GM12878 (cell line): Measurements from ENCODE around the gene UBE2E2. TPM values are rescaled to one million over a fixed set of nuclear protein-coding genes. Genes with fewer than 3 reads are reported as not detected.

Experiments used
- ATAC-seq: fragments of 200-7000 bp; cut with Tn5 transposase; 3 replicates; pipeline ENCODE4 v1.9.1; 2020; ENCODE audit warnings: mild to moderate bottlenecking, moderate library complexity
- BruUV-seq: library from RNA; stranded (reverse); fragments of 400-500 nt; replicated peaks from 2 replicates; lab custom pipeline; 2021; lab: Mats Ljungman, UMichigan
- CTCF ChIA-PET: fragments of 300-600 bp; sonication (Branson Sonifier 250); formaldehyde crosslinking; extraction: SDS; loops from one replicate; lab custom pipeline; 2021; ENCODE audit warnings: inconsistent platforms; lab: Yijun Ruan, JAX
- POLR2A ChIA-PET: fragments of 350-600 bp; formaldehyde crosslinking; extraction: SDS; loops from one replicate; lab custom pipeline; 2021; ENCODE audit warnings: inconsistent platforms; lab: Charles Lee
- RAD21 ChIA-PET: fragments of 300-600 bp; sonication (Branson Sonifier 250); formaldehyde crosslinking; loops from one replicate; lab custom pipeline; 2023; ENCODE audit warnings: antibody characterized with exemption; ENCODE audit not compliant: unreplicated experiment; lab: Charles Lee
- SMC1A ChIA-PET: fragments of 300-600 bp; sonication (Branson Sonifier 250); formaldehyde crosslinking; loops from one replicate; lab custom pipeline; 2023; ENCODE audit not compliant: unreplicated experiment, uncharacterized antibody; lab: Charles Lee
- DNase-seq: peaks from one replicate; pipeline ENCODE4 v3.0.0-alpha.2; 2011; ENCODE audit warnings: low read depth, low spot score
- FAIRE-seq: peaks from 3 replicates; lab custom pipeline; 2011; peaks lifted over from hg19 to GRCh38; lab: Jason Lieb, UNC
- H2AFZ ChIP-seq: 2 replicates; pipeline ENCODE4 v1.6.0; 2011; ENCODE audit warnings: low read depth, low read length, control low read depth; ENCODE audit not compliant: control insufficient read depth
- H3K27ac ChIP-seq: 2 replicates; pipeline ENCODE4 v1.5.1; 2011; ENCODE audit warnings: control low read depth; ENCODE audit not compliant: control insufficient read depth, insufficient read depth
- H3K27me3 ChIP-seq, 2 experiments: replicated peaks in 1 of 2; 2 replicates each; pipeline versions ENCODE4 v1.6.0 to v1.6.1; 2011; ENCODE audit warnings: low read length in 1 of 2; ENCODE audit not compliant: control insufficient read depth in 2 of 2, insufficient read depth in 2 of 2
- H3K36me3 ChIP-seq, 2 experiments: 2 replicates each; pipeline ENCODE4 v1.5.1; 2011; ENCODE audit warnings: low read length in 1 of 2; ENCODE audit not compliant: control insufficient read depth in 2 of 2, insufficient read depth in 2 of 2
- H3K4me1 ChIP-seq: 2 replicates; pipeline ENCODE4 v1.6.1; 2011; ENCODE audit warnings: mild to moderate bottlenecking, low read length, moderate library complexity, mixed read lengths; ENCODE audit not compliant: control insufficient read depth, insufficient read depth
- H3K4me2 ChIP-seq: 2 replicates; pipeline ENCODE4 v1.6.0; 2011; ENCODE audit warnings: control low read depth; ENCODE audit not compliant: control insufficient read depth, insufficient read depth
- H3K4me3 ChIP-seq: fragments of 200-600 bp; sonication (generic); 2 replicates; pipeline ENCODE4 v1.5.1; 2016
- H3K79me2 ChIP-seq: 2 replicates; pipeline ENCODE4 v1.6.0; 2011; ENCODE audit warnings: low read length; ENCODE audit not compliant: control insufficient read depth, insufficient read depth
- H3K9ac ChIP-seq: 2 replicates; pipeline ENCODE4 v1.8.0; 2011; ENCODE audit warnings: low read length, control low read depth, mixed read lengths; ENCODE audit not compliant: control insufficient read depth, insufficient read depth
- H3K9me3 ChIP-seq: replicated peaks from 3 replicates; pipeline ENCODE4 v1.5.1; 2011; ENCODE audit warnings: mild to moderate bottlenecking, low read length; ENCODE audit not compliant: control insufficient read depth, insufficient read depth
- H4K20me1 ChIP-seq: 2 replicates; pipeline ENCODE4 v1.6.0; 2011; ENCODE audit not compliant: control insufficient read depth, insufficient read depth
- ATF7 ChIP-seq: fragments of 450-650 bp; IDR thresholded peaks from 2 replicates; pipeline ENCODE4 v1.6.1; 2016; ENCODE audit warnings: low read depth, mild to moderate bottlenecking
- NRF1 ChIP-seq: conservative IDR thresholded peaks from 2 replicates; pipeline ENCODE4 v1.6.1; 2011; ENCODE audit warnings: mild to moderate bottlenecking, low read depth, low read length, improper control_type of control experiment
- PML ChIP-seq: IDR thresholded peaks from 2 replicates; pipeline ENCODE4 v1.6.1; 2012; ENCODE audit warnings: low read length, inconsistent platforms
- RAD21 ChIP-seq: IDR thresholded peaks from 2 replicates; pipeline ENCODE4 v1.6.1; 2011; ENCODE audit warnings: mild to moderate bottlenecking, low read depth, low read length, moderate library complexity; ENCODE audit not compliant: insufficient read depth
- SMAD1 ChIP-seq: fragments of 450-650 bp; IDR thresholded peaks from 2 replicates; pipeline ENCODE4 v1.6.1; 2018; ENCODE audit warnings: mild to moderate bottlenecking, low read depth; ENCODE audit not compliant: partially characterized antibody
- SMAD5 ChIP-seq: IDR thresholded peaks from 2 replicates; pipeline ENCODE4 v1.6.1; 2016; ENCODE audit warnings: antibody characterized with exemption, low read depth
- ZZZ3 ChIP-seq: IDR thresholded peaks from 2 replicates; pipeline ENCODE4 v1.6.1; 2011; ENCODE audit warnings: low read depth; ENCODE audit not compliant: control insufficient read depth, insufficient read length
- WGBS: methylation state at CpG from one replicate; pipeline ENCODE4 v1.1.6; 2016; ENCODE audit warnings: low lambda C conversion rate; ENCODE audit not compliant: insufficient replicate concordance, insufficient coverage; ENCODE audit errors: missing lambda C conversion rate; 5-methylcytosine and 5-hydroxymethylcytosine counted together
- in situ Hi-C: fragments of 300-500 bp; cut with MboI; formaldehyde crosslinking; loops from 9 replicates; pipeline ENCODE4 v1.14.3; 2018; ENCODE audit warnings: mixed read lengths
- intact Hi-C: fragments of 100-400 bp; cut with micrococcal nuclease; formaldehyde crosslinking; loops from one replicate; pipeline ENCODE4 v1.14.2; 2022; ENCODE audit not compliant: unreplicated experiment
- polyA plus RNA-seq, 11 experiments: library from polyadenylated mRNA; depleted of rRNA in 4 of 11; unstranded in 6 of 11; stranded (reverse) in 5 of 11; fragments of >200 nt; fragmentation: Nextera tagmentation in 4 of 11; fragmentation: Illumina TruSeq in 1 of 11; extraction: Ambion mirVana in 4 of 11; extraction: Trizol in 1 of 11; gene quantifications; 1 replicate in 1 of 11; 2 replicates in 10 of 11; pipeline versions ENCODE4 v1.2.1 to v1.2.3, GENCODE V29; 2011 to 2016; ENCODE audit warnings: inconsistent platforms in 2 of 11, missing spikeins in 2 of 11, low read depth in 1 of 11
- total RNA-seq, 4 experiments: library from RNA; depleted of rRNA in 3 of 4; stranded (reverse); fragments of >200 nt in 3 of 4; fragmentation: Illumina TruSeq in 1 of 4; extraction: Trizol in 1 of 4; gene quantifications; 2 replicates each; pipeline versions ENCODE4 v1.2.1 to v1.2.3, GENCODE V29; 2013 to 2021
- TF ChIP-seq, protein P1 (sequence below): IDR thresholded peaks from 2 replicates; pipeline ENCODE4 v1.6.1; 2011; ENCODE audit warnings: low read depth, low read length, improper control_type of control experiment, borderline replicate concordance
- TF ChIP-seq, protein P2 (sequence below): IDR thresholded peaks from 2 replicates; pipeline ENCODE4 v1.6.1; 2012; ENCODE audit warnings: low read length, inconsistent platforms

The UBE2E2 gene
- total and polyA plus RNA-seq, 10 of the 15 experiments (the other 5 are each of a cell fraction or from before 2014, with no cell fraction given), result 8.7 to 71.0 (median 36.4) TPM

DNA sequence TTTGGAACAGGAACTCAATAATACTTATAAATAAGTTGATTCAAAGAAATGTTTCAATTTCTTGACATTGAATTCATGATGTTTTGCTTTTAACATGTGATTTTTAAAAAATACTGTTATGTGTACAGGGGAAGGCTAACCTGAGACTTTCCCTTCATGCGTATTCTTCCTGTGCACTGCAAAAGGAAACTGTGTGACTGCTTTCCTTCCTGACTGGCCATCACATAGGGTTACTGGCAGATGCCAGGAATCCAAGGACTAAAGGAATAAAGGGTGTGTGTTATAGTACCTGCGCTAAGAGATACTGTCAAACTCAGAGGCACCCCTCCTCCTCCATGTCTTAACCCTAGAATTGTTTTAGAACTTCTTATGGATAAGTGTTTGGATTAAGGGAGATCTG lies 236.0 kb downstream of the UBE2E2 start:
- H2AFZ ChIP-seq, result no peak overlapping the region
- DNase-seq (no peak), ATAC-seq (no peak), FAIRE-seq (no peak)
- intact Hi-C loops (loop anchor here (5.0 kb wide), 1 partner anchor 237 kb away; the partner anchor contains the start of gene UBE2E2), in situ Hi-C loops (no loop called here)
- H3K27ac ChIP-seq, result no peak overlapping the region
- POLR2A ChIA-PET, result interaction anchor here (1.3 kb wide), 1 partner anchor 62 kb away, joined by 4 read pairs; no protein-coding TSS in a partner anchor
- SMC1A ChIA-PET, result interaction anchor here (1.0 to 1.6 kb wide), 4 partner anchors 50 to 210 kb away, joined by 3 to 4 read pairs (median 3); no protein-coding TSS in a partner anchor
- no peaks in the 10 kb centered on the region for H3K36me3 ChIP-seq
- WGBS, result 61% methylated on average over 2 of the region's 2 CpGs
- CTCF ChIA-PET, result no interaction called here
- H3K9ac ChIP-seq, result no peak overlapping the region
- peaks cover 3% of the 10 kb centered on the region for H3K79me2 ChIP-seq
- H4K20me1 ChIP-seq, result peaks cover 6% of the 10 kb centered on the region; the same call in 1 of the 2 replicates
- RAD21 ChIA-PET, result no interaction called here
- no TSS peak for BruUV-seq
- H3K4me2 ChIP-seq, result no peak overlapping the region
- no peak overlapping the region for H3K4me3 ChIP-seq
- no peak for TF ChIP-seq SMAD1
- TF ChIP-seq, protein P1, sequence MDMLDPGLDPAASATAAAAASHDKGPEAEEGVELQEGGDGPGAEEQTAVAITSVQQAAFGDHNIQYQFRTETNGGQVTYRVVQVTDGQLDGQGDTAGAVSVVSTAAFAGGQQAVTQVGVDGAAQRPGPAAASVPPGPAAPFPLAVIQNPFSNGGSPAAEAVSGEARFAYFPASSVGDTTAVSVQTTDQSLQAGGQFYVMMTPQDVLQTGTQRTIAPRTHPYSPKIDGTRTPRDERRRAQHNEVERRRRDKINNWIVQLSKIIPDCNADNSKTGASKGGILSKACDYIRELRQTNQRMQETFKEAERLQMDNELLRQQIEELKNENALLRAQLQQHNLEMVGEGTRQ, result no peak
- TF ChIP-seq, protein P2, sequence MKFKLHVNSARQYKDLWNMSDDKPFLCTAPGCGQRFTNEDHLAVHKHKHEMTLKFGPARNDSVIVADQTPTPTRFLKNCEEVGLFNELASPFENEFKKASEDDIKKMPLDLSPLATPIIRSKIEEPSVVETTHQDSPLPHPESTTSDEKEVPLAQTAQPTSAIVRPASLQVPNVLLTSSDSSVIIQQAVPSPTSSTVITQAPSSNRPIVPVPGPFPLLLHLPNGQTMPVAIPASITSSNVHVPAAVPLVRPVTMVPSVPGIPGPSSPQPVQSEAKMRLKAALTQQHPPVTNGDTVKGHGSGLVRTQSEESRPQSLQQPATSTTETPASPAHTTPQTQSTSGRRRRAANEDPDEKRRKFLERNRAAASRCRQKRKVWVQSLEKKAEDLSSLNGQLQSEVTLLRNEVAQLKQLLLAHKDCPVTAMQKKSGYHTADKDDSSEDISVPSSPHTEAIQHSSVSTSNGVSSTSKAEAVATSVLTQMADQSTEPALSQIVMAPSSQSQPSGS, result 0 out of 2 replicates have a peak, but pooled peaks have one; percentile 7
- TF ChIP-seq ATF7, result no peak
- TF ChIP-seq RAD21, result no peak
- TF ChIP-seq ZZZ3, result no peak
- TF ChIP-seq SMAD5, result no peak
- TF ChIP-seq NRF1, result no peak
- TF ChIP-seq PML, result no peak
- H3K27me3 ChIP-seq, result no peaks in the 10 kb centered on the region
- peaks cover 12% of the 10 kb centered on the region for H3K4me1 ChIP-seq
- H3K9me3 ChIP-seq, result no peaks in the 10 kb centered on the region
